Breast epithelium (tissue), 3 donors: Measurements from ENCODE around the gene HPSE.

ENCODE experiments used
- POLR2A ChIP-seq: fragments of 450-650 bp; IDR thresholded peaks from one replicate; pipeline ENCODE4 v1.6.1; 2016; ENCODE audit warnings: antibody characterized with exemption, mild to moderate bottlenecking, moderate library complexity
- POLR2AphosphoS5 ChIP-seq, 3 donors: sonication (generic); formaldehyde crosslinking; IDR thresholded peaks; one replicate each; pipeline ENCODE4 v1.6.1; 2017; ENCODE audit warnings: antibody characterized with exemption in 3 of 3
- TF ChIP-seq, protein P1 (sequence below), 3 donors: fragments of 450-650 bp; IDR thresholded peaks; one replicate each; pipeline ENCODE4 v1.5.1; 2016 to 2017; ENCODE audit warnings: antibody characterized with exemption in 3 of 3, mild to moderate bottlenecking in 3 of 3, moderate library complexity in 3 of 3

DNA sequence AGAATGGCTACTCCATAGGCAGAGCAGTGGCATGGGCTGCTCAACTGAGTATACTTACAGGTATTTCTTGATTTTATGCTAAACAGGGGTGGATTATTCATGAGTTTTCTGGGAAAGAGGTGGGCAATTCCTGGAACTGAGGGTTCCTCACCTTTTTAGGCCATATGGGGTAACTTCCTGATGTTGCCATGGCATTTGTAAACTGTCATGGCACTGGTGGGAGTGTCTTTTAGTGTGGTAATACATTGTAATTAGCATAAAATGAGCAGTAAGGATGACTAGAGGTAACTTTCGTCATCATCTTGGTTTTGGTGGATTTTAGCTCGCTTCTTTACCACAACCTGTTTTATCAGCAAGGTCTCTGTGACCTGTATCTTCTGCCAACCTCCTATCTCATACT is 48.2 kb upstream of the HPSE start:
- TF ChIP-seq, protein P1, sequence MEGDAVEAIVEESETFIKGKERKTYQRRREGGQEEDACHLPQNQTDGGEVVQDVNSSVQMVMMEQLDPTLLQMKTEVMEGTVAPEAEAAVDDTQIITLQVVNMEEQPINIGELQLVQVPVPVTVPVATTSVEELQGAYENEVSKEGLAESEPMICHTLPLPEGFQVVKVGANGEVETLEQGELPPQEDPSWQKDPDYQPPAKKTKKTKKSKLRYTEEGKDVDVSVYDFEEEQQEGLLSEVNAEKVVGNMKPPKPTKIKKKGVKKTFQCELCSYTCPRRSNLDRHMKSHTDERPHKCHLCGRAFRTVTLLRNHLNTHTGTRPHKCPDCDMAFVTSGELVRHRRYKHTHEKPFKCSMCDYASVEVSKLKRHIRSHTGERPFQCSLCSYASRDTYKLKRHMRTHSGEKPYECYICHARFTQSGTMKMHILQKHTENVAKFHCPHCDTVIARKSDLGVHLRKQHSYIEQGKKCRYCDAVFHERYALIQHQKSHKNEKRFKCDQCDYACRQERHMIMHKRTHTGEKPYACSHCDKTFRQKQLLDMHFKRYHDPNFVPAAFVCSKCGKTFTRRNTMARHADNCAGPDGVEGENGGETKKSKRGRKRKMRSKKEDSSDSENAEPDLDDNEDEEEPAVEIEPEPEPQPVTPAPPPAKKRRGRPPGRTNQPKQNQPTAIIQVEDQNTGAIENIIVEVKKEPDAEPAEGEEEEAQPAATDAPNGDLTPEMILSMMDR (IDR thresholded peaks at IDR 0.05) = no peak
- TF ChIP-seq POLR2A (no peak), POLR2AphosphoS5 (IDR thresholded peaks at IDR 0.05) (no peak)
